OCI-LY3 (cell line): ENCODE results near the gene MCRIP2.

Experiments used
- H2AFZ ChIP-seq: fragments of 200-600, 300-600 bp; shearing (Covaris generic); 2 replicates; pipeline ENCODE4 v1.6.0; 2014; ENCODE audit warnings: antibody characterized with exemption, low read depth, low read length
- H3K27ac ChIP-seq: fragments of 200-600, 300-600 bp; sonication (generic); 2 replicates; pipeline ENCODE4 v1.5.1; 2014; ENCODE audit warnings: mild to moderate bottlenecking, low read length, moderate library complexity, mixed read lengths
- H3K27me3 ChIP-seq: fragments of 200-600, 300-600 bp; sonication (generic); 2 replicates; pipeline ENCODE4 v1.6.1; 2014; ENCODE audit warnings: low read depth, low read length, mixed read lengths
- H3K36me3 ChIP-seq: fragments of 200-600, 300-600 bp; sonication (generic); replicated peaks from 2 replicates; pipeline ENCODE3; 2014; ENCODE audit warnings: low read depth, low read length, mixed read lengths
- H3K4me1 ChIP-seq: fragments of 300-600, 200-600 bp; sonication (generic); 2 replicates; pipeline ENCODE4 v1.6.1; 2014; ENCODE audit warnings: low read length, mixed read lengths
- H3K4me2 ChIP-seq: fragments of 200-600, 300-600 bp; sonication (generic); 2 replicates; pipeline ENCODE4 v1.6.1; 2014; ENCODE audit warnings: low read length, mixed read lengths
- H3K4me3 ChIP-seq: fragments of 300-600, 200-600 bp; sonication (generic); 2 replicates; pipeline ENCODE4 v1.5.1; 2014; ENCODE audit warnings: antibody characterized with exemption, mild to moderate bottlenecking, low read length, moderate library complexity
- H3K79me2 ChIP-seq: fragments of 300-600, 200-600 bp; shearing (Covaris generic); 2 replicates; pipeline ENCODE4 v1.6.1; 2014; ENCODE audit warnings: mild to moderate bottlenecking, low read length, mixed read lengths
- H3K9ac ChIP-seq: fragments of 300-600, 200-600 bp; shearing (Covaris generic); 2 replicates; pipeline ENCODE4 v1.6.0; 2014; ENCODE audit warnings: mild to moderate bottlenecking, low read length, moderate library complexity
- H3K9me3 ChIP-seq: fragments of 200-600, 300-600 bp; shearing (Covaris generic); 2 replicates; pipeline ENCODE4 v1.6.1; 2014; ENCODE audit warnings: low read length, mixed read lengths; ENCODE audit not compliant: insufficient read depth
- H4K20me1 ChIP-seq: fragments of 200-600, 300-600 bp; sonication (generic); 2 replicates; pipeline ENCODE4 v1.6.1; 2016; ENCODE audit warnings: low read length, mixed read lengths; ENCODE audit not compliant: insufficient read depth
- EZH2phosphoT487 ChIP-seq: fragments of 200-600 bp; shearing (Covaris generic); IDR thresholded peaks from 2 replicates; pipeline ENCODE4 v1.6.1; 2018; ENCODE audit warnings: antibody characterized with exemption, mixed run types, low read depth
- TF ChIP-seq, protein P1 (sequence below): fragments of 200-600, 300-600 bp; sonication (generic); IDR thresholded peaks from 2 replicates; pipeline ENCODE4 v1.5.1; 2014; ENCODE audit warnings: antibody characterized with exemption, low read length, low read depth

MCRIP2 gene

DNA sequence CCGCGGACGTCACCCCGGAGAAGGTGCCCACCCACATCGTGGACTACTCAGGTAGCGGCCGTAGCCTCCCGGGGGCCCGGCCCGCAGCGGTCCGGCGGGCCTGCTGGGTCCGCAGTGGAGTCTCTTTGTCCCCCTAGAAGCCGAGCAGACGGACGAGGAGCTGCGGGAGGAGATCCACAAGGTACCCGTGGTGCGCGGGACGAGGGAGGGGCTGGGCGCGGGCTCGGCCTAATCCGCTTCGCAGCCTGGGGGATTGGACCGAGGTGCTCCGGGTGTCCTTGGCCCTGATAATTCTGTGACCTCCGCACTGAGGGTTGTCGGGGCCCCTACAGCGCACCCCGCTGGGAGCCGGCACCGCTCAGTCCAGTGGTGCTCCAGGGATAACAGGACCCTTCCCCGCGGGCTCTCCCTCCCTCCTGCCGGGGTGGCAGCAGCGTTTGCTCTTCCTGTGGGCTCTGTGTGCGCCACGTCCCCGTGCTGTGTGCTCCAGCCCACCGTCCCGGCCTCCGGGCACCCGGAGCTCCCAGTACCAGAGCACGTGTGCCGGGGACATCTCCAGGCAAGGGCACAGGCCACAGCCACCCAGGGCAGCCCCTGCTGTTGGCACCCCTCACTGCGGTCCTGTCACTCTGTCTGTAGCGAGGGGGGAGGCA is 27.0 kb downstream of the MCRIP2 start:
- Histone ChIP-seq H3K79me2 (peaks cover 21% of the 10 kb centered on the region), H3K4me3 (peak overlapping the region; percentile 97), H3K36me3 (peaks cover 26% of the 10 kb centered on the region), H3K4me2 (peak overlapping the region; percentile 91), H2AFZ (no peak overlapping the region), H3K27me3 (no peaks in the 10 kb centered on the region), H4K20me1 (no peaks in the 10 kb centered on the region), H3K4me1 (peaks cover 12% of the 10 kb centered on the region), H3K27ac (peak overlapping the region; percentile 64), H3K9me3 (no peaks in the 10 kb centered on the region), H3K9ac (peak overlapping the region; percentile 94)
- TF ChIP-seq EZH2phosphoT487, result no peak
- TF ChIP-seq, protein P1, sequence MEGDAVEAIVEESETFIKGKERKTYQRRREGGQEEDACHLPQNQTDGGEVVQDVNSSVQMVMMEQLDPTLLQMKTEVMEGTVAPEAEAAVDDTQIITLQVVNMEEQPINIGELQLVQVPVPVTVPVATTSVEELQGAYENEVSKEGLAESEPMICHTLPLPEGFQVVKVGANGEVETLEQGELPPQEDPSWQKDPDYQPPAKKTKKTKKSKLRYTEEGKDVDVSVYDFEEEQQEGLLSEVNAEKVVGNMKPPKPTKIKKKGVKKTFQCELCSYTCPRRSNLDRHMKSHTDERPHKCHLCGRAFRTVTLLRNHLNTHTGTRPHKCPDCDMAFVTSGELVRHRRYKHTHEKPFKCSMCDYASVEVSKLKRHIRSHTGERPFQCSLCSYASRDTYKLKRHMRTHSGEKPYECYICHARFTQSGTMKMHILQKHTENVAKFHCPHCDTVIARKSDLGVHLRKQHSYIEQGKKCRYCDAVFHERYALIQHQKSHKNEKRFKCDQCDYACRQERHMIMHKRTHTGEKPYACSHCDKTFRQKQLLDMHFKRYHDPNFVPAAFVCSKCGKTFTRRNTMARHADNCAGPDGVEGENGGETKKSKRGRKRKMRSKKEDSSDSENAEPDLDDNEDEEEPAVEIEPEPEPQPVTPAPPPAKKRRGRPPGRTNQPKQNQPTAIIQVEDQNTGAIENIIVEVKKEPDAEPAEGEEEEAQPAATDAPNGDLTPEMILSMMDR, result no peak

DNA sequence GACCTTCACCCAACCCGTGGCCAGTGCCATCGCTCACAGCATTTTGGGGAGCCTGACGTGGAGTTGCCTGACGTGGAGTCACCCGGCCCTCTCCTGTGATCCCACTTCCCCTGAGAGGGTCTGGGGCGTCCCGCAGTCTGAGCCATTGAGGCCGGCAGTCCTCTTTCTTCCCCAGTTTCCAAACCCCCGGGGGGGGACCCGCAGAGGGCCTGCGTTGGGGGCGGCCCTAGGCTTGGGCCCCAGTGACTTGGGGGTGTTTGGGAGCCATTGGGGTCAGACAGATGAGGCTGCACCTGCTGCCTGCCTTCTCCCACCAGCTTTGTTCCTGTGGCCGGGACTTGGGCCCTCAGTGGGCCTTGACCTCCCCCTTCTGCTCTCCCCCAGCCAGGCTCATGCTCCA is 28.0 kb downstream of the MCRIP2 start:
- TF ChIP-seq EZH2phosphoT487, result no peak
- Histone ChIP-seq H3K4me2 (no peak overlapping the region), H3K9ac (no peak overlapping the region), H3K27me3 (no peaks in the 10 kb centered on the region), H3K4me1 (peaks cover 12% of the 10 kb centered on the region), H3K4me3 (peak overlapping the region; percentile 97), H4K20me1 (no peaks in the 10 kb centered on the region), H3K79me2 (peaks cover 21% of the 10 kb centered on the region), H3K27ac (no peak overlapping the region), H3K9me3 (no peaks in the 10 kb centered on the region), H2AFZ (no peak overlapping the region), H3K36me3 (peaks cover 26% of the 10 kb centered on the region)

DNA sequence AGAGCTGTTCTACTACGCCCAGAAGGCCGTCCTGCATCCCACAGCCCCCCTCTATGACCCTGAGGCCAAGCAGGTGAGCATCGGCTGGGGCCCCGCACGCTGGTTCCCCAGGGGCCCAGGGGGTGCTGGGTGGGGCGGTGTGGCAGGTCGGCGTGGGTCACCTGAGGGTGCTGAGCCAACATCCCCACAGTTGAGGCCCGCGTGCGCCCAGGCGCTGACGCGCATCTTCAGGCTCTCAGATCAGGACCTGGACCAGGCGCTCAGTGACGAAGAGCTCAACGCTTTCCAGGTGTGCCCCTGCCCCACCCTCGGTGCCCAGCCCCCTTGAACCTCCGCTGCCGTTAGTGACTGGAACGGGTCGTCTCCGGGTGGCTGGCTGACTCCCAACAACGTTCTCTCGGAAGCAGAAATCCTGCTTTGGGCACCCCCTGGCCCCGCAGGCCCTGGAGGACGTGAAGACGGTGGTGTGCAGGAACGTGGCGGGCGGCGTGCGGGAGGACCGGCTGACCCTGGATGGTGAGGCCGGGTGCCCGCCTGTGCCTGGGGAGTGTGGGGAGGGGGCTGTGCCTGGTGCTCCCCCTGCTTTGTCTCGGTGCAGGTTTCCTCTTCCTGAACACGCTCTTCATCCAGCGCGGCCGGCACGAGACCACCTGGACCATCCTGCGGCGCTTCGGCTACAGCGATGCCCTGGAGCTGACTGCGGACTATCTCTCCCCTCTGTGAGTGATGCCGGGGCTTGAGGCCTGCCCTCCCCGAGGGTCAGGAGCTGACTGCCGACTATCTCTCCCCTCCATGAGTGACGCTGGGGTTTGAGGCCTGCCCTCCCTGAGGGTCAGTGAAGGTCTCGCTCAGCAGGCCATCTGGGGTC is 29.1 kb downstream of the MCRIP2 start:
- no peaks in the 10 kb centered on the region for H3K9me3 ChIP-seq
- no peaks in the 10 kb centered on the region for H4K20me1 ChIP-seq
- peaks cover 12% of the 10 kb centered on the region for H3K4me1 ChIP-seq
- H3K36me3 ChIP-seq, result peaks cover 26% of the 10 kb centered on the region
- H2AFZ ChIP-seq, result no peak overlapping the region
- no peak overlapping the region for H3K4me2 ChIP-seq
- H3K79me2 ChIP-seq, result peaks cover 21% of the 10 kb centered on the region
- TF ChIP-seq, protein P1, result no peak
- no peak for TF ChIP-seq EZH2phosphoT487
- H3K27me3 ChIP-seq, result no peaks in the 10 kb centered on the region
- H3K9ac ChIP-seq, result no peak overlapping the region
- H3K4me3 ChIP-seq, result no peak overlapping the region
- H3K27ac ChIP-seq, result no peak overlapping the region

DNA sequence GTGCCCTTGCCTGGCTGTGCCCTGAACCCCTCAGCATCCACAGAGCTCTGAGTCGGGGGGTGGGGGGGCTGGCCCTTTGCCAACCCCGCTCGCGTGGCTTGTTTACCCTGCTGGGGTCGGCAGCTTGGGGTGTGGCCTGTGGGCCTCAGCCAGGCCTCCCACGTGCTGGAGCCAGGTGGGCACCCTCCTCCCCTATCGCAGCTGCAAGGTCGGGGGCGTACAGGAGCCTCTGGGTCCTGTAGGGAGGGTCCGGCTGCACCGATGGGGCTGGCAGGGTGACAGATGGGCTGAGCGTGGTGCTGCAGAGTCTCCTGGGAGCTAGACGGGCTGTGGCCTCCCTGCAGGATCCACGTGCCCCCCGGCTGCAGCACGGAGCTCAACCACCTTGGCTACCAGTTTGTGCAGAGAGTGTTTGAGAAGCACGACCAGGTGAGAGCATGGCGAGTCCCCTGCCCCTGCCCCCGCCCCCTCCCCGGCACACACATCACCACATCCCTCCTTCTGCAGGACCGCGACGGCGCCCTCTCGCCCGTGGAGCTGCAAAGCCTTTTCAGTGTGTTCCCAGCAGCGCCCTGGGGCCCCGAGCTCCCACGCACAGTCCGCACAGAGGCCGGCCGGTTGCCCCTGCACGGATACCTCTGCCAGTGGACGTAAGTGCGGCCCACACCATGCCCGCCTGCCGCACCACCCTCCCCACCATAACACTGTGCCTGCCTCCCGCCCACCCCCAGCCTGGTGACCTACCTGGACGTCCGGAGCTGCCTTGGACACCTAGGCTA is 29.9 kb downstream of the MCRIP2 start:
- H3K4me1 ChIP-seq, result peaks cover 12% of the 10 kb centered on the region

More for the DNA sequence above, 29.9 kb downstream of the MCRIP2 start:
- Histone ChIP-seq H3K4me3 (no peak overlapping the region), H2AFZ (no peak overlapping the region), H3K27me3 (no peaks in the 10 kb centered on the region), H3K27ac (no peak overlapping the region), H3K79me2 (peaks cover 21% of the 10 kb centered on the region), H3K36me3 (peaks cover 26% of the 10 kb centered on the region), H4K20me1 (no peaks in the 10 kb centered on the region), H3K9ac (no peak overlapping the region), H3K9me3 (no peaks in the 10 kb centered on the region), H3K4me2 (no peak overlapping the region)
- no peak for TF ChIP-seq EZH2phosphoT487
- TF ChIP-seq, protein P1, result no peak
